Cerebellar nuclear complex (tissue), 1 donor: ENCODE data around the gene SQSTM1.

Experiments used
- DNase-seq, 2 experiments: peaks; one replicate each; lab custom pipeline; 2025; lab: John Stamatoyannopoulos, UW

Gene SQSTM1

GRCh38 chr5:179872828-179873575, 52.3 kb downstream of the SQSTM1 start:
- DNase-seq, result no peak

DNA sequence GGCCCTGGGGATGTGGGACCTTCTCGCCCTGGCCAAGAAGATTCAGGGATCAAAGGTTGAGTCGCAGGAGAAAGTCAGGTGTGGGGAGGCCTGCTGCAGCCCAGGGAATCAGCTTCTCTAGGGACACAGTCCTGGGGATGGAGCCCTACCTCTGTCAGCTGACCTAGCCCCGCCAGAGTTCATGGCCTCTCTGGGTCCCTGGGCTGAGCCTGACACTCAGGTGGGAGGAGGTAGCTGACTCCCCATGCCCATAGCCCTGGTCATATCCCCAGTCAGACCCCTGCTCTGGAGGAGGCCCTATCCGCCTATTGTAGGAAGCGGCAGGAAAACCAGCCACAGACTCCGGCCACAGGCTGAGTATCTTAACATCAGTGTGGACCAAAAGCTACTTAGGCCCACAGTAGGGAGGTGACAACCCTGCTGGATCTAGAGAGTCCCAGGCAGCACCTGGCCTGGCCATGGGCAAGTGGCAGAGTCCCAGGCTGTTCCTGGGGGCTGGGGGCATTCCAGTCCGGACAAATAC, 52.9 kb downstream of the SQSTM1 start:
- no peak for DNase-seq

DNA sequence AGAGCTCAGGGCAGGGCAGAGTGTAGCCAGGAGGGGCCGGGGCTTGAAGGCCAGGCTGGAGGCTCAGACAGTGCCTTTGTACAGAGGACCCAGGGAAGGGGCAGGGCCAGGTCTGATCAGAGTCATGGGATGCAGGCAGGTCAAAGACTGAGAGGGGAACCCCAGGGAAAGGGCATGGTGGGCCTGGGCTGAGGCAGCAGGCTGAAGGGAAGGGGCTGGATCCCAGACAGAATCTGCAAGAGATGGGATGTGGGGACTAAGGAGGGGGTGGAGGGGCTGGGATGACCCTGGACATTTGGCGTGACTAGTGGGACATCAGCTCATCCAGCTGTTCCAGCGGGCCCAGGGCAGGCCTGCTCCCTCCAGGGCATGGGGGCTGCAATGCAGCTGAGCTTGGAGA, 53.4 kb downstream of the SQSTM1 start:
- no peak for DNase-seq

DNA sequence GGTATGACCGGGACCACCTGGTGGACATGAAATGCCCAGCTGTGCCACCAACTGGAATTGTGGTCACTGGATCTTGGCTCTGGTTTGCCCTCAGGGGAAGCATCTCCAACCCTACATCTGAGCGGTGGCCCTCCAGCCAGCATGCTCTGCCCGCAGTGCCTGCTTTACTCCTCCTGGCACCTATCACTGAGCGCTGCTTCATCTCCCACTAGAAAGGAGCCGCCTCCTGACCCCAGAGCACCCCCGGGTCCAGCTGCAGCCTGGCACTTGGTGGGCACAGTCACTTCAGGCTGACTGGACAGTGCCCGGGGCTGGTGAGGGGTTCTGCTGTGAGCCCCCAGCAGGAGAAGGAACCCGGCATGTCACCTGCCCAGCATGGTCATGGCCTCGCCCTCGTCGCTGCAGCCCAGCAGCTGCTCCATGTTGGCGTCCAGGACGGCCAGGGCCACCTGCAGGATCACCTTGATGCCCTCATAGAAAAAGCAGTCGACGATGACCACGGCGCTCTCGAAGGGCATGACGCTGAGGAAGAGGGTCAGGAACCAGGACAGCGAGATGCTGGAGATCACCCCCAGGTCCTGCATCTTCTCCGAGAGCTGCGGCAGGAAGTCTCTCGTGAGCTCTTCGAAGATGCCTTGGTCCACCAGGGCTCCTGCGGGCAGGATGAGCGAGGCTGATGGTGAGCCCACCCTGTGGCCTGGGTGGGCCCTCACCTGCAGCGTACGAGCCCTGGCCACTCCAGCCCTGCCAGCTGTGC, 54.0 kb downstream of the SQSTM1 start:
- DNase-seq, result no peak

DNA sequence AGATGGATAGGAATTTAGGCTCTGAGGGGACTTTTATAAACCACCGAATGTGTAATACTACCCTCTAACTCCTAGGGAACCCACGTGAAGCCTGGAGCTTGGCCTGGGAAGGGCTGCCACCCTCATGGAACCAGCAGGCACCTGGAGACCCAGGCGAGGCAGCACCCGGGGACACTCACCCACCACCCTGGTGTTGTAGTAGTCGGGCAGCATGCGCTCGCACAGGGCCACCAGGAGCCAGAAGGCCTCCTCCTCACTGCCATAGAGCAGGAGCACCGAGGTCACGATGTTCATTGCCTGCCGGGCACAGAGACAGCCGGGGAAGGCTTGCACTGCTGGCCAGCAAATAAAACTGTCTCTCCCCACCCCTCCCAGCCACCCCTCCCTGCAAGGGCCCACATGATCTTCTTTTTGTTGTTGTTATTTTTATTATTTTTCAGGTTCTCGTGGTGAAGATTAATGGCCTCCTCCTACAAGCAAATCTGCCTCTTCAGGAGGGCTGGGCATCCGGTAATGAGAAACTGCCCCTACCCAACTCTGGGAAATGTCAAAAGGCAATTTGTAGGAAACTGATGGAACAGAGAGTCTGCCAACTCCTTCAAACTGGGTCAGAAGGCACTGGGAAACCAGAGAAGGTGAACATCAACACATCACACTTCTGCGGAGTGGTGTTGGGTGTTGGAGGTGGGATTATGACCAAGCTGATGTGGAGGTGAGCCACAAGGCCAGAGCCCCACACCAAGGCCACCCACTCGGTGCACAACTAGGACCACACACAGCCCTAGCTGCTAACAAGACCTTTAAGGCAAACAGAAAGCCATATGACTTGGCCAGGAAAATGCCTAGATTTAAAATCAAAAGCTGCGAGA, 55.3 kb downstream of the SQSTM1 start:
- no peak for DNase-seq

DNA sequence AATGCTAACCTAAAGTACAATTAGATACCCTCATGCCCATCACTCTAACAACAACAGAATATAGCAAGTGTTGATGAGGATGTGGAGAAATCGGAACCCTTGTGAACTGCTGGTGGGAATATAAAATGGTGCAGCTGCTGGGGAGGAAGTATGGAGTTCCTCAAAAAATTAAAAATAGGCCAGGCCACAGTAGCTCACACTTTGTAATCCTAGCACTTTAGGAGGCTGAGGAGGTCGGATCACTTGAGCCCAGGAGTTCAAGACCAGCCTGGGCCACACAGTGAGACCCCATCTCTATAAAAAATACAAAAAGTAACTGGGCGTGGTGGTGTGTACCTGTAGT, 55.9 kb downstream of the SQSTM1 start:
- no peak for DNase-seq

DNA sequence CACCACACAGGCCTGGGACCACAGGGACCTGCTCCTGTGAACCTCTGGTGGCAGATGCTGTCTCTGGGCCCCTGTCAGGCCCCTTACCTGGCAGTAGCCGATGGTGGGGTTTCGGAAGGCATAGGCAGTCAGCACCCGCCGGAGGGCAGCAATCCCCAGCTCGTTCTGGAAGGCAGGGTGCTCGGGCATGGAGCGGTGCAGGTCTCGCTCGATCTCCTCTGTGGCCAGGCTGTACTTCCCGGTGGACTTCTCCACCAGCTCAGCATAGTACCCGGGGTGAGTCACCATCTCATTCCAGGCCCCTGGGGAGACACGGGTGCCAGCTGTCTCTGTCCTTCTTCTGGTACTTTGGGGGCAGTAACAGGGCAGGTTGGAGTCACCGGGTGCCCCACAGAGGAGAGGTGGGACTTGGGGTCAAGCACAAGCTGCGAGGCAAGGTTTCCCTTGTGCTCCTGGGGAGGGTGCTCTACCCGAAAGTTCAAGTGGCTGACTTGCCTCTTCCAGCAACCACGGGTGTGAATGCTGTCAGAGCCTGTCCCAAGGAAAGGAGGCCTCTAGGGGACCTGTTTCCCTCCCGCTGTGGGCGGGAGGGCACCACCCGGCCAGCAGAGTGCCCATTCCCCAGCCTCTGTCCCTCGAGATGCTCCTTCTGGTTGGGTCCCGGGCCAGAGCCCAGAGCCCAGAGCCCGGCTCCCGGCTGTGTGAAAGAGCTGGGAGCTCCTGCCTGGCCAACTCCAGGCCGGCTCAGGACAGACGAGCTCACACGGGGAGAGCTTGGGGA, 57.7 kb downstream of the SQSTM1 start:
- no peak for DNase-seq

DNA sequence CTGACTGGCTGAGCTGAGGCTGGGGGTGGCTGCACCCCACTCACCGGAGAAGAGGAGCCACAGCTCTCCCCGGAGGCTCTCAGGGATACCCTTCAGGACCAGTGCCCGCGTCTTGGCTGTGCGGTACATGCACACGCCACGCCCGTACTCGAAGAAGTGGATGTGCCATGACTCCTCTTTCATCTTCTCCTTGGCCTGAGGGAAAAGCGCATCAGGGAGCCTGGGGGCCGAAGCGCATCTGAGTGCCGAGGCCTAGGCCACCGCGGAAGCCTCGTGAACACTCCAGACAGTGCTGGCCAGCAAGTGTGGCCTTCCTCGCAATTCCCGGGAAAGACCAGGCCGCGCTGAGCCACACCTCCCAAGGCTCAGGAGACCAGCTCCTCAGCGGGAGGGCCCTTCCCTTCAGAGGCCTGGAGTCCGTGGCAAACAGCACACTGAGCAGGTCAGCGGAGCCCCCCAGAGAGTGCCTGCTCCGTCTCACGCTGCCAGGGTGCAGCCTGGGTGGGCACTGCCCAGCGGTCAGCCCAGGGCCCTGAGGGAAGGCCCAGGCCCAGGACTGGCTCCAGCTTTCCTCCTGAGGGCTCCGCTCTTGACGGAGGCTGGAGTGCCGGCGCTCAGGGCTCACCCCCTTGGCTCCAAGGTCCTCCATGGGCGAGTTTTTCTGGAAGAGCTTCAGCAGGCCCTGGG, 58.4 kb downstream of the SQSTM1 start:
- DNase-seq, result no peak

DNA sequence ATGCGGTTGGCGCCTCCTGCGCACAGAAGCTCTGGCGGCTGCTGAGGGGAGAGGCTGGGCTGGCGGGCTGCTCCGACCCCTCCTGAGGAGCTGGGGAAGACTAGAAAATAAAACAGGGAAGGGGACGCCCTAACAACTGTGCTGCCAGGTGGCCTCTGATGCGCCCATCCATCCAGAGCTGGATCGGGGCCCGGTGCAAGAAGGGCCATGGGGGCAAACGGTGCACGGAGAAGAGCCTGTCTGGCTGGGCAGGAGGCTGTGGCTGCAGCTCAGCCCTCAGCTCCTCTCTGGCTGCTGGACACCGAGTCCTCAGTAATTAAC, 58.9 kb downstream of the SQSTM1 start:
- DNase-seq, result no peak

GRCh38 chr5:179880066-179880650, 59.5 kb downstream of the SQSTM1 start:
- no peak for DNase-seq

GRCh38 chr5:179880848-179881590, 60.3 kb downstream of the SQSTM1 start:
- DNase-seq, result no peak

DNA sequence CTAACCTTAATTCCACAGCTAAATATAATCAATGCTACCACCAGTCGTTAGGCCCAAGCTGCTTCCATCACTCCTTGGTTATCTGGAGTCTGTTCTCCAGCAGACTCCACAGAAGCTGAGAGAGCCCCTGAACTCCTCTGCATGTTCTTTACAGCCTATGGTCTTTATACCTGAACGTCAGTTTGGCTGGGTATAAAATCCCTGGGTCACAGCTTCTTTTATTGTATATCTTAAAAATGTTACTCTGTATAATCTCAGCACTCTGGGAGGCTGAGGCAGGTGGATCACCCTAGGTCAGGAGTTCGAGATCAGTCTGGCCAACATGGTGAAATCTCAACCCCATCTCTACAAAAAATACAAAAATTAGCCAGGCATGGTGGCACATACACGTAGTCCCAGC, 61.6 kb downstream of the SQSTM1 start:
- no peak for DNase-seq

DNA sequence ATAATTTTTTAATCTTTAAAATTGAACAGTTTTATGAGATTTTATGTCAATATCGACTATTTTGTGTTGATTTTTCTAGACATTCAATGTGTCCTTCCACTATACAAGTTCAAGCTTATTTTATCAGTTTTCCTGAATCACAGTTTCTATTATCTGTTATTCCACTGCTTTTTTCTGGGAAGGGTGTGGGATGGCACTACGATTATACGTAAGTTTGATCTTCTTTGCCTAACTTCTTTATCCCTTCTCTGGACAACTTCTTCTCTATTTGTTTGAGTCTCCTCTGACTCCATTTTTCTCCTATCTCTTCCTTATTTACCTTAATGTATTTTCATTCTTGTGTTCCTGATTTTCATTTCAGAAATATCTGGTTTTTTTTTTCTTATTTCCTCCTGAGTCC, 62.5 kb downstream of the SQSTM1 start:
- no peak for DNase-seq

- no peak for DNase-seq
Measured at GRCh38 chr5:179885491-179886090, 64.9 kb downstream of the SQSTM1 start.

GRCh38 chr5:179886190-179886911, 65.6 kb downstream of the SQSTM1 start:
- no peak for DNase-seq

DNA sequence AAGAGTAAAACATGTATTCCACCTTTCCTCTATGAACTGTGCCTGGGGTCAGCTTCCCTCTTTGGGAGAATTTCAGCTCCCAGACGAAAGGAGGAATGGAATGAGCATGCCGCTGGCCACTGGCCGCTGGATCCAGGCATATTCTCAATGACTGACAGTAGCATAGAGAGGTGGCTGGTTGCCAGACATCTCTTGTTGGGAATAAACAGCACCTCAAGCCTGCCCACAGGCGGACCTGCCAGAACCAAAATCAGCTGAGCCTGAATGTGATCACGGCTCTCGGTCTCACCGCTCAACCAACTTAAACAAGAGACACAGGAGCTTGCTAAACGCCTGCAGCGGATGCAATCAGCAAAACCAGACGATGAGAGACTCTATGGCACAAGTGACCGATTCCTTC, 66.4 kb downstream of the SQSTM1 start:
- no peak for DNase-seq
